Measurements from ENCODE around the gene VAV3.
"Not testable (repeated sequence)": the region's sequence is repeated elsewhere in the genome, so short reads cannot be mapped to it uniquely, and the experiment has no call there.

Gene VAV3

GRCh38 chr1:107787299-107787698, 177.7 kb downstream of the VAV3 start:
- peak; percentile 88 for DNase-seq

GRCh38 chr1:107786203-107786845, 178.7 kb downstream of the VAV3 start:
- no peak for DNase-seq

GRCh38 chr1:107785496-107786202, 179.3 kb downstream of the VAV3 start:
- no peak for DNase-seq

- peak; percentile 64 for DNase-seq
Measured at GRCh38 chr1:107782217-107782845, 182.6 kb downstream of the VAV3 start.

GRCh38 chr1:107781245-107781644, 183.7 kb downstream of the VAV3 start:
- DNase-seq, result no peak

- DNase-seq, result no peak
Measured at GRCh38 chr1:107777664-107778047, 187.3 kb downstream of the VAV3 start.

- peak; percentile 57 for DNase-seq
Measured at GRCh38 chr1:107776900-107777663, 187.9 kb downstream of the VAV3 start.

- no peak for DNase-seq
Measured at GRCh38 chr1:107771377-107771776, 193.6 kb downstream of the VAV3 start.

GRCh38 chr1:107767156-107767582, 197.8 kb downstream of the VAV3 start:
- no peak for DNase-seq

GRCh38 chr1:107766533-107766932, 198.4 kb downstream of the VAV3 start:
- DNase-seq, result no peak

GRCh38 chr1:107762751-107763390, 202.1 kb downstream of the VAV3 start:
- DNase-seq, result no peak

GRCh38 chr1:107760065-107760464, 204.9 kb downstream of the VAV3 start:
- no peak for DNase-seq

- DNase-seq, result peak; percentile 84
Measured at GRCh38 chr1:107750364-107750959, 214.5 kb downstream of the VAV3 start.

GRCh38 chr1:107748531-107748930, 216.4 kb downstream of the VAV3 start:
- peak; percentile 18 for DNase-seq

- no peak for DNase-seq
Measured at GRCh38 chr1:107741242-107741641, 223.7 kb downstream of the VAV3 start.

- DNase-seq, result no peak
Measured at GRCh38 chr1:107740579-107740978, 224.4 kb downstream of the VAV3 start.

GRCh38 chr1:107739651-107740050, 225.3 kb downstream of the VAV3 start:
- DNase-seq, result no peak

- no peak for DNase-seq
Measured at GRCh38 chr1:107739201-107739600, 225.8 kb downstream of the VAV3 start.

GRCh38 chr1:107733401-107733800, 231.6 kb downstream of the VAV3 start:
- DNase-seq, result not testable (repeated sequence)

- DNase-seq, result no peak
Measured at GRCh38 chr1:107727866-107728265, 237.1 kb downstream of the VAV3 start.

GRCh38 chr1:107726860-107727259, 238.1 kb downstream of the VAV3 start:
- no peak for DNase-seq

- DNase-seq, result no peak
Measured at GRCh38 chr1:107724648-107725047, 240.3 kb downstream of the VAV3 start.
